GM21447 (cell line): ENCODE results near the gene SEC61G.

ENCODE experiments used
- ATAC-seq: cut with Tn5 transposase; IDR thresholded peaks from one replicate; pipeline ENCODE4 v1.9.1; 2021; ENCODE audit not compliant: unreplicated experiment

Gene SEC61G

DNA sequence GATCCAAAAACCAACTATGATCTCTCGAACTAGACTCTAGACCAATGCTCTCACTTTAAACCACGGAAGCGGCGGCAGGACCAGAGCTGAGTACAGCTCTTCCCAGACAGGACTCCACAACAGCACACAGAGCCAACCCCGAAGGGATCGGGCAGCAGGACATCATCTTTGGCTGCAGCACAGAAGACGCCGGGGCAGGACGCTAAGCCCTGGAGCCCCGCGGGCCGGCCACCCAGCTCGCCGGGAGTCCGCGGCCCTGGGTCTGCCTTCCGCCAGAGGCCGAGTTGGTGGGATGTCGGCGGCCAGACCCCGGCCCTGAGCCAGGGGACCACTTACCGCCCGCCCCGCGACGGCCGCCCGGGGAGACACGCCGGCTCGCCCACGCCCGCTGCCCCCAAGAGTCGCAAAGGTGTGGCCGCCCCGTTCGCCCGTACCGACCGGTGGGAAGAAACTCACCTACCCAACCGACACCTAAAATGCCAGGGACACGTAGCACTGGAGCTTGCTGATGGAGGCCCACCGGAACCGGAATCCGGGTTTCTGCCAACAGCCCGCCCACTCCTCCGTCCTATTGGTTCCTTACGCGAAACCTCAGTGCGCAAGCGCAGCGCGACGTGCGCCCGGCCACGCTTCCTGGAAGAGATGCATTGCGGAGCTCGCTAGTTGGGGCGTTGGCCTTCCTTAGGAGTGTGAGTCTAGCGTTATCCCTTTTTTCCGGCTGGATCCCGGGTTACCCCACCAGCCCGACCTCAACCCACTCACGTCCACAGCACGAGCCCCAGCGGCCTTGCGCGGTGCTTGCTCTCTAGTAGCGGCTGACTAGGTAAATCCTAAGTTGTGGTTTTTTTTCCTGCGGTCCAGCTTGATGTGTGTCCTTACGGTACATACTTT lies at the start of gene SEC61G:
TSS of gene SEC61G (minus strand) at position 510 of the 891 bp plus-strand sequence. CDS start 1,623 bp downstream, outside the sequence.
- ATAC-seq, result peak; percentile 96

DNA sequence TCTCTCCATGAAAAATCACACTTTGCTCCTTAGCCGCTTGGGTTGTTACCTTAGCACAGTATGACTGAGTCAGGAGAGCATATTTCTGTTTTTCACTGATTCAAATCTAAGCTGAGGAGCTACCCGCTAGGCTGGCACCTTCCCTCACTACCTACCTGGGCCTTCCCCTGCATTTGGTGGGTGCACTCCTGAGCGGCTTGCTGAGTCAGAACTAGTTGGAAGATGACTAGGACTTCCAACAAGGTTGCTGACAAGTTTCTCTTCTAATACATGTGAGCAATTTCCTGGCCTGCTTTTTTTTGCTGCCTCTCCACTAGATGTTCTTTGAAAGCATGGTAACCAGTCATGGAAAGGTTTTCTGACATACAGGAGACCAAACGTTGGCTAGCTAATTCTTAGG lies 43.8 kb upstream of the SEC61G start:
- peak; percentile 77 for ATAC-seq

DNA sequence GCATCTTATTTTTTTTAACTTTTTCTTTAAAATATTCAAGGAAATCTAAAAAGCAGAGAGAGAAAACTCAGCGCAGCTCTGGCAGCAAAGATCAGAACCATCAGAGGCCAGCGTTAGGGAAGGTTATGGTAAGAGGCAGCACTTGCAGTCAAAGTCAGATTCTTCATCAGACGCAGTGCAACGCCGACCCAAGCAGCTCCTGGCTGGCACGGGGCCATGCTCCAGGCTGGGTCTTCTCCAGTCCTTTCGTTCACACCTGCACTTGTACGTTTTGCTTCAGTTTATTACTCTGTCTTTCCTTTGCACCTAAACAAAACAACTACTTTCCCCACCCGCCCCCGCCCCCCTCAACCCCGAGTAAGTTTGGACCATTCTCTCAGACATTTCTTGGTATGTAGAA lies 43.1 kb upstream of the SEC61G start:
- ATAC-seq, result no peak

DNA sequence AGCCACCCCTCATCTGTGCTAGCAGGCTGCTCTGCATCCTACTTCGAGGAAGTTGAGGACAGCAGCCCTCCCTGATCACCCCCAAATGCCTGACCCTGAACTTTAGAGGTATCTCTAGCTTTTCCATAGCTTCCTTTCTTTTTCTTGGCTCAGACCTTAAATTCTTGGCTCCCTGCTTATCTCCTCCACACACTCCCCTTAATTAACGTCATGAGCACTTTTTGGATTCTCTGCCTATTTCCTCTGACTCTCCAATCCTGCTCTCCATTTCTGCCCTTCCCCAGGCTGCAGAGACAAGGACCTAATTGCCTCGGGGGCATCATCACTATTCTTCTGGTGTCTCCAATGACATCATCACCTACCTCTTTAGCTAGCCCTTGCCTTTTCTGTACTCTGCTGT lies 40.8 kb upstream of the SEC61G start:
- ATAC-seq, result no peak

DNA sequence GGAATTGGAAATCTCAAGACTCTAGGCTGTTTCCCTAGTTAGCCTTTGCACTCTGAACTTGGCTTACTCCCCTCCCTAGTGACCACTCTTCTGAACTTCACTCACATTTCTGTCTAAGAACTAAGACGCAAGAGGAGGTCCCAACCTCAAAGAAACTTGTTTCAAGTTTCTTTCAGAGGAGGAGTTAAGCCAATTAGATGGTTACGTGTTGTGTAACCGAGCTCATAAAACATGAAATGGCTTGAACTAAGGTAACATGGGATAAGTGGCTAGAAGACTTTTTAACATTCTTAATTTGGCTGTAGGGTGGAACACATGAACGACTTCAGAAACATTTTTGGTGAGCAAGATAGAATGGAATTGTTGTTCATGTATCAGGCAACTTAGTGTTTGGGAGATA lies 39.5 kb upstream of the SEC61G start:
- no peak for ATAC-seq

DNA sequence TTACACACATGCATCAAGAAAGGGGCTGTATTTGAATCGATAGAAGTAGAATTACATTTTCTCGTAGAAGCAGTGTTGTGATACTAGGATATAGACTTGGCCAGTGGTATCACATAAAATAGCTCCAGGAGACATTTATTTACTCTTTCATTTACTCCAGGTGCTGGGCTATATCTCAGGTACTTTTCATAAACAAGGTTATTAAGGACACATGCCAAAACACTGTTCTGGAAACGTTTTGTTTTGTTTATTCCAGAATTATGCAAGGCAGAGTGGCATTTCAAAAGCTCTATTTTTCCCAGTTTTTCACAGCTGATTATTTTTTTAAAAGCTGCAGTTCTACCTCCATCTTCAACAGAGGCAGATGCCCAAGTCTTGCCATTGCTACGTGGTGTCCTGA lies 37.8 kb upstream of the SEC61G start:
- no peak for ATAC-seq

DNA sequence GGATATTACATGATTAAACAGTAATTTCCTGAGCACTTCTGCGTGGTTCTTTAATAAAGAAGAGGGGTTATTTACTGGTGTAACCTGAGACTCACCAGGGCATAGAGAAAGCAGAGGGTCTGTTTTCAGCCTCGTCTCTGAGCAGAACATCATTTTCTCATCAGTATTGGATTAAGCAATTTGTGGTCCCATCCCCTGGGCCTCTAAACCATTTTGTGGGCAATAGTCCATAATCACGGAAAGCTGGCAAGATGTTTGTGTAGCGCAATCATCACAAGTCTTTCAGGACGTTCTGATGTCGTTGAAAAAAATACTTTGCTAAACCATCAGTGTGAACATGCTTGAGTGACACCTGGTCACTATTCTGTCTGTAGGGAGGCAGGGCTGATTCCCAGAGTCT lies 37.1 kb upstream of the SEC61G start:
- no peak for ATAC-seq

DNA sequence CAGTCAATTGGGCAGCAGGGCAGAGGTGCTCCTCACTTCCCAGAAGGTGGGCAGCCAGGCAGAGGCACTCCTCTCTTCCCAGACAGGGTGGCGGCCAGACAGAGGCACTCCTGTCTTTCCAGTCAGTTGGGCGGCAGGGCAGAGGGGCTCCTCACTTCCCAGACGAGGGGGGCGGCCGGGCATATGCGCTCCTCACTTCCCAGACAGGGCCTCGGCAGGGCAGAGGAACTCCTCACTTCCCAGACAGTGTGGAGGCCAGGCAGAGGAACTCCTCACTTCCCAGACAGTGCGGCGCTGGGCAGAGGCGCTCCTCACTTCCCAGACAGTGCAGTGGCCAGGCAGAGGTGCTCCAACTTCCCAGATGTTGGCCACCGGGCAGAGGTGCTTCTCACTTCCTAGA lies 33.4 kb upstream of the SEC61G start:
- no peak for ATAC-seq

DNA sequence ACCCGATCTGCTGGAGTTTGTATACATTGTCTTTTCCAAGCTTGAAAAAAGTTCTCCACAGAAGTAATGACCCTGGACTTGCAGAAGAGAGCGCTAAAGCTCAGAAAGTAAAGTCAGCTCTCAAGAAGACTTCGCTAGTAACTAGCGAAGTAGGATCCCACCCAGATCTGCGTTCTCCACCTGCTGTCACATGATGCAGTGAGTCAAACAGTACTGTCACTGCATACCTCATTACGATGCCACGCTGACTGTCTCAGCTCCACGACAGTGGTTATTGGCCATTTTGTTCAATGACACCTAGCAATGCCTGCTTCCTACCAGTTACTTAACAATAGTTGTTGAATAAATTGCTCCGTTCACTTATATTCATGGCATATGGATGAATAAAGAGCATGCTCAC lies 29.7 kb upstream of the SEC61G start:
- ATAC-seq, result no peak

DNA sequence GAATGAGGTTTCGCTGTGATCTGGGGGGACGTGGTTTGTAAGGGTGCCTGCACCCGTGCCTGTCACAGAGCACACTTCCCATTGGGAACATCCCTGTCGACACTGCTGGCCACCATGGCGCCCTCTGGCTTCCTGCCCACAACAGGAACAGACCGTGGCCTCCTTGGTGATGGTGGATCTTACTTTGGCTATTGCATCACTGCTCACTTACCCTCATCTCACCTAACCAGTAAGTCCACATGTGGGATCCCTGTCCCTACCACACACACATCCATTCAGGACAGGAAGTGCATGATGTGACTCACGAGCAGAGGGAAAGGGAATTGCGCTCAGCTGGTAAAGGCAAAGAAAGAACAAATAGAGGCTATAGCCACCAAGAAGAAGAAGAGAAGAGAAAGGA lies 26.2 kb upstream of the SEC61G start:
- ATAC-seq, result no peak

DNA sequence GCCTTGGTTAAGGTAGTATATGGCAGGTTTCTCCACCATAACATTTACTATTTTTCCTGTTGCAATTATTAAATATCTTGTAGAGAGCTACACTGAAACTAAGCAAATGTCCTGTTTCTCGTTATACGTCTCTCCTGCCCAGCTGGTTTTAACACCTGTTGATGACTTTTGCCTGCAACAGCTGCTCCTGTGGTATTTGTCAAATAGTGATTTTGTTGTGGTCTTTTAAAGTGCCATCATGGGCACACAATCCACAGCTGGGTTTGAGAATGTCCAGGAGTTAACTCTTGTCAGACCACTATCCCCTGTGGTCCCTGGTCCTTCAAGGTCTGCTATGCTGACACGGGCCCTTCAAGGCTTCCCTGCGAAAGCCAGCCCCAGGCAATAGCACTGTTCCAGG lies 24.9 kb upstream of the SEC61G start:
- ATAC-seq, result no peak

DNA sequence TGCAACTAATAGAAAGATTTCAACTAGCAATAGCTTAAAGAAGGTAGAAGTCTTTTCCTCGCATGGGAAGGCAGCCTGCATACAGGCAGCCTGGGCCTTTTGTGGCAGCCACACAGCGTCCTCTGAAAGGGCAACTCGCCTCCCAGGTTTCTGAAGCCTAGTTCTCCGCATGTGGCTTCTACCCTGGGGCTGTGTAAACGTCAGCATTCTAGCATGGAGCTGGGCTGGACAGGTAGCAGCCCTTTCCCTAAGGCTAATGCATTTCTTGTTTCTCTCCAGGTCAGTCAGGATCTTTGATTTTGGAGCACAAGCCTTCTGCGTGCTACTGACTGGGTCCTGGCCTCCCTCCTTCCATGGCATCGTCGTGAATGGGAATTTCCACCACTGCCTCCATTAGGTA lies 23.8 kb upstream of the SEC61G start:
- ATAC-seq, result no peak

DNA sequence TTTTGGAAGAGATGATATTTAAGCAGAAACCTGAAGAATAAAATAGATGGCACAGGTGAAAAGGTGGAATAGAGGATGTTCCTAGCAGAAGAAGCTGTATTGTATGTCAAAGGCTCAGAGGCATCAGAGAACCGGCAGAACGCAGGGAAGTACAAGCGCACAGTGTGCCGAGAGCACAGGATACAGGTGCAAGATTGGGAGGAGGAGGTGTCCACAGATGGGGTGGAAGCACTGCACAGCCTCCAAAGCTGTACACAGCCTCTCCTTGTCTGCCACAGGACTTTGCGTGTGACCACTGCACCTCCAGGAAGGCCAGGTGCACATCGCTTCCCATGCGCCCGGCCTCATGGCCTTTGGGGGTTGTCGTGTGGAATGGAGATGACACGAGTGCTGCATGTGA lies 23.3 kb upstream of the SEC61G start:
- ATAC-seq, result no peak

DNA sequence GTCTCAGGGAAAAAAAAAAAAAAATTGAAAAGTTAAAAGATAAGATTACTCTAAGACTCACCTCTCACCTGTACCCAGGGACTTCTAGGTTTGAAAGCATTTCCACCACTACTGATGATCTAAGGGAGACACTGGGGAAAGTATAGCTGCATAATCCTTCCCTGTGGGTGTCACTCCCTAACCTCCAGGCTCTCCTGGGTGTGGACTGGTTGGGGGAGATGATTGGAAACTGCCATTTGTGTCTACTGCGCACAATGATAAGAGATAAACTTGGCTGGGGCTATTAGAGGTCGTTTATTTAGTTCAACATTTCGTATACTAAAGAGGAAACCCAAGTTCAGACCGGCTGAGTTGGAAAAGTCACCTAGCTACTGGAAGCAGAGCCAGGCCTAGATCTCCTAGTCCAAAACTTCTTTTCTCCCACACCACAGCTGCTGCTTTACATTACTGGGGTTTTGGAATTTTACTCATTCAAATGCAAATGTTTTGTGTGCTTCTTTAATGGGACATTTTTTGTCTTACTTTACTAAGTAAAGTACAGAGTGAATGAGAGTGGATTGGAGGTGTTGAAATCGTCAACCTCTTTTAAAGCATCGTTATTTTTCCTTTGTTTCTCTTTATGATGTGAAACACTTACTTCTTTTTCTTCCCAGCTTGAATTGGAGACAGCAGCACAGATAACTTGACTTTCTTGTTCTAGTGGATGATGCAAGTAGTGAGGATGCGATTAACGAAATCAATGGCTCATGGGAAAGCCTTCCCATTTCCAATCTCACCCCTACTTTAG lies 22.3 kb upstream of the SEC61G start:
- ATAC-seq, result no peak

DNA sequence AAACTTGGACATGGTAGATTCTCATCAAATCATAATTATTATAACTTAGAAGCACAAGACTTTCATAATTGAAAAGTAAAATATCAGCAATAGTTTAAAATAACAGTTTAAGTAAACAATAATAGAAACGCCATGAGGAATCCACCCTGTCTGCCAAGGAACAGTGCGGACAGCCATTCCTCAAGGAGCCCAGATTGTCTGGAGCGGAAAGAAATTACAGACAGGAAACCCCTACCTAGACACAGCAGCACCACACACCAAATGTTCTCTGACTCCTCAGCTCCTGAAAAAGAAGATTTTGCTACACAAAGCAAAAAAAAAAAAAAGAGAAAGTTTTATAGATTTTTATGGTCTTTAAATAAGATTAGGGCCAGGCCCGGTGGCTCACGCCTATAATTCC lies 21.5 kb upstream of the SEC61G start:
- ATAC-seq, result no peak

DNA sequence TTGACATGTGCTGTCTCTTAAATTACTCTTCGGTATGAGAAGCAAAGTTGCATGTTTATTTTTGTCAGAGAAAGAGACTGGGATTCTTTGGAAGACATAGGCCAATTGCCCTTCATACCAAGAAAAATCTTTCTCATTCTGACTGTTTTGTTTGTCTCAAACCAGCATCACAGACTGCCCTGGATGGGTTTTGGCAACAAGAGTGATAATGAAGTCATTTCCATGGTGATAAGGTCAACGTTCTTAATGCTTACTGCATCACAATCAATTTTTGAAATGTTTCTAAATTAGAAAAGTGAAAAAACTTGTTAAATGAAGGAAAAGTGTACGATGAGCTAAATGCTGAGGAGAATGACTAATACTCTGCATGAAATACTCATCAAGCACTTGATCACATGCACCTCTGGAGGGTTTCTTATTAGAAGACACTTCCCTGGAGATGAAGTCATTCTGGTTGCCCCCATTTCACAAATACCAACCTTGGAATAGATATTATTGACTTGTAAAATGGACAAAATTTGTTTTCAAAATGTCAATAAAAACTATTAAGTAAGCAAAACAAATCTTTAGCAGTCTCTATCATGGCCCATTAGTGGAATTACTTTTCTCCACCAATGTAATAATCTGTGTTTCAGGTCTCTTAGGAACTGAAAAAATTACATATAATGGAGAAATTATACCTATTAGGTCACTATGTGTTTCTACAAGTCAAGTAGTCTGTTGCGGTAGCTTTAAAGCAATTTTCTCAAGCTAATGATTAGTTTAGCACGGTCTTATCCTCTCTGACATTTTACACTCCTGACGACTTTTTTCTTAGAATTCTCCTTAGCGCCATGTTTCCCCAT lies 19.9 kb upstream of the SEC61G start:
- ATAC-seq, result no peak

DNA sequence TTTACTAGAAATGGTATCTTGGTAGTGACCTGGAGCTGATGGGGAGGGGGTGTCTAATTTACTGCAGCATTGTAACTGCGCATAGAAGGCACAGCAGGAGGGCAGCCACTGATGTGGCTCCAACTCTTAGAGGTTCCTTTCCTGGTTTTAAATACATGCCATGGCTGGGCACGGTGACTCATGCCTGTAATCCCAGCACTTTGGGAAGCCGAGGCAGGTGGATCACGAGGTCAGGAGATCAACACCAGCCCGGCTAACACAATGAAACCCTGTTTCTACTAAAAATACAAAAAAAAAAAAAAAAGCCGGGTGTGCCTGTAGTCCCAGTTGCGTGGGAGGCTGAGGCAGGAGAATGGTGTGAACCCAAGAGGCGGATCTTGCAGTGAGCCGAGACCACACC lies 19.2 kb upstream of the SEC61G start:
- ATAC-seq, result no peak

DNA sequence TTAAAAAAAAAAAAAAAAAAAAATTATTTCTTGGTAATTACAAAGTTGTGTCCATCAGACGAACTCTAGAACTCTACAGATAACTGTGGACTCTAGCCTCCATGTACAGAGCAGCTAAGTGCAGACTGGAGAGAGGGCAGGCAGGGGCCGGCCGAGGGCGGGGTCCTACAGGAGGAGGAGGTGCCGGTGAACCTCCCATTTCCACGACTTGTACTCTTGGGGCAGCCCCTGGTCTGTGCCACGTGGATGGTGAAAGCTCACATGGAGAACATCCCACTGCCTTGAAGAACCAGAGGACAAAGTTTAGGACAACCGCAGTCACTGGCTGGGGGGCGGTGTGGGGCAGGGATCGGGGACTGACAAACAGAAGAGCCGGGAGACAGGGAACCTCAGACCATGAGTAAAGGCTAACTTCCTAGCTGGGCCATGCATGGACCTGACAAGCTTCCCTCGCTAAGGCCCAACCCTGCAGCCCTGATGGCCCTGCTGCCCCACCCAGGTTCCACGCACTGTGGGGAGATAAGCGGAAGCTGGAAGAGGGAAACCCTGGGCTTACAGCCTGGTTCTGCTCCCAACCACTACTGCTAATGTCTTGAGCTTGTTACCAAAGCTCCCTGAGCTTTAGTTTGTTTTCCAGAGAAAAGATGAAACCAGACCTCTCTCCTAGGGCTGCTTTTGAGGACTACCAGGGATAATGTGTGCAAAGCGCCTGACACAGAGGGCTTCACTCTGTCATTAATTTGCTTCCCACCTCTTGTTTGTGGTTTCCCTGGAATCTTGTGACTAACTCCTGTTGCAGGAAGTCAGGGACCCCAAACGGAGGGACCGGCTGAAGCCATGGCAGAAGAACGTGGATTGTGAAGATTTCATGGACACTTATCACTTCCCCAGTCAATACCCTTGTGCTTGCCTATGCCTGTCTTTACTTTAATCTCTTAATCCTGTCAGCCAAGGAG lies 16.1 kb upstream of the SEC61G start:
- no peak for ATAC-seq

DNA sequence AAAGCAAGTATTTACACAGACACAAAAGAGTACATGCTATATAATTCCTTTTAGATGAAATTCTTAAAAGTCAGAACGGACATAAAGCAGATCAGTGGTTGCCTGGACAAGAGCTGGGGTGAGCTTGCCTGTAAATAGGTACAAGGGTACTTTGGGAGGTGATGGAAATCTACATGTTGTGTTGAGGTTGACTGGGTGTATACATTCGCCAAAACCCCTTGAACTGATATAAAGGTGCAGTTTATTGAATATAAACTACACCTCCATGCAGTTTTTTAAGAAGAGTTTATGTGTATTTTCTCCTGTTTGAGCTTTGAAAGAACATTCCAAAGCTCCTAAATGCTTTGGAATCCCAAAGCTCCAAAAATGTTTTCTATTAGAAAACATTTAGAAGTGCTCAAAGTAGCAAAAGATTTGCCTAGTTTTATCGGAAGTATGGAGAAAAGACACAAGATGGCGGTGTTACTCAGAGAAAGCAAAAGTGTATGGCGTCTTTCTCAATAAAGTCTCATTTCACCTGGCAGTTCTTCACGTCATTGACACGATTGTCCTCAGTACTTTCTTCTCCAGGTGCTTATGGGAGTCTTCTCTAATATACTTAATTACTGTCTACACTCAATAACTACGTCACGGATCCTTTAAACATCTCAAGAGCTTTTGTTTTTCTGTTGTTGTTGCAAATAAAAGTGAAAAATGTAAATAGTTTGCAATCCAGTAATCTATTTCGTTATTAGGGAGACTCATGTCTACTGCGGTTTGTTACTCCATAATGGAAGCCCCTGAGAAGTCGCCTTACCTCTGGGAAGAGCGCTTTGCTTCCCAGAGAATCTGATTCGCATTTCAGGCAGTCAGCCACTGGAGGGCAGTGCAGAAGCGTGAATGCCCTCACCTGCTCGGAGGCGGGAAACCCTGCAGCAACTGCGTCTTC lies 14.7 kb upstream of the SEC61G start:
- ATAC-seq, result peak; percentile 93
